ENCODE data around the gene CCDC57.
A peak's percentile ranks its signal among the peaks of the same experiment; 100 is the strongest.

CCDC57 gene

GRCh38 chr17:82173351-82174041 lies 39.1 kb downstream of the CCDC57 start:
- DNase-seq: no peak

GRCh38 chr17:82172486-82173160 lies 40.0 kb downstream of the CCDC57 start:
- no peak for DNase-seq

- no peak for DNase-seq
These were observed 40.8 kb downstream of the CCDC57 start for GRCh38 chr17:82171750-82172375.

- DNase-seq: no peak
These were observed 42.2 kb downstream of the CCDC57 start for GRCh38 chr17:82170412-82170961.

GRCh38 chr17:82168568-82168967 lies 44.1 kb downstream of the CCDC57 start:
- DNase-seq: no peak

- no peak for DNase-seq
These were observed 45.6 kb downstream of the CCDC57 start for GRCh38 chr17:82167028-82167427.

GRCh38 chr17:82164853-82165252 lies 47.8 kb downstream of the CCDC57 start:
- no peak for DNase-seq

- no peak for DNase-seq
These were observed 51.4 kb downstream of the CCDC57 start for GRCh38 chr17:82161216-82161615.

- DNase-seq: no peak
These were observed 52.6 kb downstream of the CCDC57 start for GRCh38 chr17:82160075-82160474.

- DNase-seq: no peak
These were observed 53.8 kb downstream of the CCDC57 start for GRCh38 chr17:82158825-82159224.

GRCh38 chr17:82157046-82158035 lies 55.3 kb downstream of the CCDC57 start:
- no peak for DNase-seq

GRCh38 chr17:82156284-82156925 lies 56.2 kb downstream of the CCDC57 start:
- DNase-seq: no peak

GRCh38 chr17:82155606-82156005 lies 57.0 kb downstream of the CCDC57 start:
- no peak for DNase-seq

- no peak for DNase-seq
These were observed 57.7 kb downstream of the CCDC57 start for GRCh38 chr17:82154881-82155331.

GRCh38 chr17:82153745-82154375 lies 58.8 kb downstream of the CCDC57 start:
- DNase-seq: no peak

GRCh38 chr17:82153295-82153691 lies 59.3 kb downstream of the CCDC57 start:
- no peak for DNase-seq

GRCh38 chr17:82152556-82153294 lies 59.9 kb downstream of the CCDC57 start:
- peak; percentile 24 for DNase-seq

- DNase-seq: no peak
These were observed 60.5 kb downstream of the CCDC57 start for GRCh38 chr17:82152114-82152513.

GRCh38 chr17:82151106-82151957 lies 61.3 kb downstream of the CCDC57 start:
- DNase-seq: no peak
